GM18505 (cell line): ENCODE results near the gene SDCCAG8.

Experiments used
- ATAC-seq: cut with Tn5 transposase; IDR thresholded peaks from one replicate; pipeline ENCODE4 v1.9.1; 2021; ENCODE audit not compliant: unreplicated experiment
- POLR2A ChIP-seq: IDR thresholded peaks from 4 replicates; pipeline ENCODE4 v1.6.1; 2011; ENCODE audit warnings: borderline replicate concordance; ENCODE audit not compliant: insufficient read depth, insufficient read length; ENCODE audit errors: extremely low read depth

Gene SDCCAG8

GRCh38 chr1:243488459-243489157 is 232.8 kb downstream of the SDCCAG8 start:
- no peak for ATAC-seq
- no peak for TF ChIP-seq POLR2A

GRCh38 chr1:243489158-243489527 is 233.3 kb downstream of the SDCCAG8 start:
- ATAC-seq: no peak

GRCh38 chr1:243489681-243490546 is 234.1 kb downstream of the SDCCAG8 start:
- TF ChIP-seq POLR2A: no peak
- ATAC-seq: no peak

More at GRCh38 chr1:243489158-243489527, 233.3 kb downstream of the SDCCAG8 start:
- TF ChIP-seq POLR2A: no peak

GRCh38 chr1:243490748-243491686 is 235.2 kb downstream of the SDCCAG8 start:
- no peak for ATAC-seq
- TF ChIP-seq POLR2A: no peak

- ATAC-seq: no peak
- TF ChIP-seq POLR2A: no peak
Observed at GRCh38 chr1:243493156-243494129, 237.6 kb downstream of the SDCCAG8 start.

GRCh38 chr1:243494741-243495431 is 239.0 kb downstream of the SDCCAG8 start:
- no peak for TF ChIP-seq POLR2A
- no peak for ATAC-seq

- no peak for ATAC-seq
- TF ChIP-seq POLR2A: no peak
Observed at GRCh38 chr1:243495442-243496186, 239.8 kb downstream of the SDCCAG8 start.

- no peak for ATAC-seq
Observed at GRCh38 chr1:243496187-243496646, 240.4 kb downstream of the SDCCAG8 start.

GRCh38 chr1:243496806-243497205 is 241.0 kb downstream of the SDCCAG8 start:
- no peak for ATAC-seq
- TF ChIP-seq POLR2A: no peak

More at GRCh38 chr1:243496187-243496646, 240.4 kb downstream of the SDCCAG8 start:
- TF ChIP-seq POLR2A: no peak

GRCh38 chr1:243497939-243498681 is 242.3 kb downstream of the SDCCAG8 start:
- ATAC-seq: no peak

GRCh38 chr1:243499248-243499647 is 243.4 kb downstream of the SDCCAG8 start:
- no peak for TF ChIP-seq POLR2A
- ATAC-seq: no peak

More at GRCh38 chr1:243497939-243498681, 242.3 kb downstream of the SDCCAG8 start:
- no peak for TF ChIP-seq POLR2A

- no peak for ATAC-seq
- TF ChIP-seq POLR2A: no peak
Observed at GRCh38 chr1:243499711-243500110, 243.9 kb downstream of the SDCCAG8 start.
